PFSK-1 (cell line): Measurements from ENCODE around the gene HEG1.

ENCODE experiments used
- FOXP2 ChIP-seq: optimal IDR thresholded peaks from 2 replicates; pipeline ENCODE3; 2011; ENCODE audit warnings: borderline replicate concordance, control low read depth, inconsistent platforms; ENCODE audit not compliant: insufficient read depth; ENCODE audit errors: extremely low read length, extremely low read depth
- POLR2AphosphoS5 ChIP-seq: IDR thresholded peaks from 2 replicates; pipeline ENCODE4 v1.6.1; 2012; ENCODE audit warnings: low read depth, mild to moderate bottlenecking, control low read depth, low read length, moderate library complexity
- SIN3A ChIP-seq: IDR thresholded peaks from 2 replicates; pipeline ENCODE4 v1.6.1; 2012; ENCODE audit warnings: mild to moderate bottlenecking, low read length, moderate library complexity, borderline replicate concordance; ENCODE audit not compliant: insufficient read depth
- TAF1 ChIP-seq: IDR thresholded peaks from 2 replicates; pipeline ENCODE4 v1.6.1; 2012; ENCODE audit warnings: low read length, control low read depth, borderline replicate concordance; ENCODE audit not compliant: insufficient read depth
- TF ChIP-seq, protein P1 (sequence below), 2 experiments: IDR thresholded peaks; 2 replicates each; pipeline versions ENCODE4 v1.6.1 to v1.8.0; 2011 to 2012; ENCODE audit warnings: low read depth in 2 of 2, low read length in 2 of 2, control low read depth in 1 of 2, inconsistent platforms in 1 of 2, mild to moderate bottlenecking in 1 of 2, moderate library complexity in 1 of 2; ENCODE audit not compliant: insufficient read depth in 1 of 2

GRCh38 chr3:125055331-125055912, 375 bp downstream of the HEG1 start:
- no peak for TF ChIP-seq POLR2AphosphoS5
- TF ChIP-seq, protein P1, sequence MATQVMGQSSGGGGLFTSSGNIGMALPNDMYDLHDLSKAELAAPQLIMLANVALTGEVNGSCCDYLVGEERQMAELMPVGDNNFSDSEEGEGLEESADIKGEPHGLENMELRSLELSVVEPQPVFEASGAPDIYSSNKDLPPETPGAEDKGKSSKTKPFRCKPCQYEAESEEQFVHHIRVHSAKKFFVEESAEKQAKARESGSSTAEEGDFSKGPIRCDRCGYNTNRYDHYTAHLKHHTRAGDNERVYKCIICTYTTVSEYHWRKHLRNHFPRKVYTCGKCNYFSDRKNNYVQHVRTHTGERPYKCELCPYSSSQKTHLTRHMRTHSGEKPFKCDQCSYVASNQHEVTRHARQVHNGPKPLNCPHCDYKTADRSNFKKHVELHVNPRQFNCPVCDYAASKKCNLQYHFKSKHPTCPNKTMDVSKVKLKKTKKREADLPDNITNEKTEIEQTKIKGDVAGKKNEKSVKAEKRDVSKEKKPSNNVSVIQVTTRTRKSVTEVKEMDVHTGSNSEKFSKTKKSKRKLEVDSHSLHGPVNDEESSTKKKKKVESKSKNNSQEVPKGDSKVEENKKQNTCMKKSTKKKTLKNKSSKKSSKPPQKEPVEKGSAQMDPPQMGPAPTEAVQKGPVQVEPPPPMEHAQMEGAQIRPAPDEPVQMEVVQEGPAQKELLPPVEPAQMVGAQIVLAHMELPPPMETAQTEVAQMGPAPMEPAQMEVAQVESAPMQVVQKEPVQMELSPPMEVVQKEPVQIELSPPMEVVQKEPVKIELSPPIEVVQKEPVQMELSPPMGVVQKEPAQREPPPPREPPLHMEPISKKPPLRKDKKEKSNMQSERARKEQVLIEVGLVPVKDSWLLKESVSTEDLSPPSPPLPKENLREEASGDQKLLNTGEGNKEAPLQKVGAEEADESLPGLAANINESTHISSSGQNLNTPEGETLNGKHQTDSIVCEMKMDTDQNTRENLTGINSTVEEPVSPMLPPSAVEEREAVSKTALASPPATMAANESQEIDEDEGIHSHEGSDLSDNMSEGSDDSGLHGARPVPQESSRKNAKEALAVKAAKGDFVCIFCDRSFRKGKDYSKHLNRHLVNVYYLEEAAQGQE (IDR thresholded peaks at IDR 0.05; ENCODE audit: insufficient read depth in 1 of 2, low read depth in 2 of 2, low read length in 2 of 2), result no peak
- no peak for TF ChIP-seq TAF1
- TF ChIP-seq FOXP2, result no peak
- TF ChIP-seq SIN3A, result no peak
